Smooth muscle cell (in vitro differentiated cells): ENCODE measurements around the gene CXCL12. TPM values are rescaled to one million over a fixed set of nuclear protein-coding genes. Genes with fewer than 3 reads are reported as not detected.

ENCODE experiments used
- DNase-seq: peaks from one replicate; lab custom pipeline; 2025; ENCODE audit not compliant: unreplicated experiment; lab: John Stamatoyannopoulos, UW
- H2AFZ ChIP-seq: fragments of 200-600 bp; sonication (generic); 2 replicates; pipeline ENCODE4 v1.6.0; 2016; ENCODE audit warnings: antibody characterized with exemption, low read depth, mild to moderate bottlenecking
- H3F3A ChIP-seq: fragments of 200-600 bp; sonication (generic); 2 replicates; pipeline ENCODE4 v1.6.0; 2017; ENCODE audit warnings: antibody characterized with exemption, low read depth
- H3K27ac ChIP-seq: fragments of 200-600 bp; sonication (generic); 2 replicates; pipeline ENCODE4 v1.5.1; 2016; ENCODE audit warnings: low read depth, mild to moderate bottlenecking
- H3K27me3 ChIP-seq: fragments of 200-600 bp; sonication (generic); 2 replicates; pipeline ENCODE4 v1.6.1; 2016; ENCODE audit warnings: low read depth, mild to moderate bottlenecking
- H3K36me3 ChIP-seq: fragments of 200-600 bp; sonication (generic); 2 replicates; pipeline ENCODE4 v1.5.1; 2016; ENCODE audit warnings: low read depth
- H3K4me1 ChIP-seq: fragments of 200-600 bp; sonication (generic); 2 replicates; pipeline ENCODE4 v1.5.1; 2016; ENCODE audit warnings: low read depth
- H3K4me2 ChIP-seq: fragments of 200-600 bp; sonication (generic); 2 replicates; pipeline ENCODE4 v1.6.0; 2016; ENCODE audit warnings: mild to moderate bottlenecking
- H3K4me3 ChIP-seq: fragments of 200-600 bp; sonication (generic); 2 replicates; pipeline ENCODE4 v1.5.1; 2016; ENCODE audit warnings: mild to moderate bottlenecking
- H3K79me2 ChIP-seq: fragments of 200-600 bp; sonication (generic); 2 replicates; pipeline ENCODE4 v1.6.0; 2016; ENCODE audit warnings: low read depth, mild to moderate bottlenecking
- H3K9ac ChIP-seq: fragments of 200-600 bp; sonication (generic); 2 replicates; pipeline ENCODE4 v1.6.0; 2016; ENCODE audit warnings: low read depth
- H3K9me3 ChIP-seq: fragments of 200-600 bp; sonication (generic); replicated peaks from 2 replicates; pipeline ENCODE4 v1.5.1; 2016; ENCODE audit warnings: low read depth
- H4K20me1 ChIP-seq: fragments of 200-600 bp; sonication (generic); 2 replicates; pipeline ENCODE4 v1.6.0; 2016; ENCODE audit warnings: low read depth
- CTCF ChIP-seq: fragments of 200-600 bp; sonication (generic); IDR thresholded peaks from 2 replicates; pipeline ENCODE4 v1.5.1; 2017; ENCODE audit warnings: borderline replicate concordance, mild to moderate bottlenecking, antibody characterized with exemption; ENCODE audit not compliant: insufficient read depth, poor library complexity, severe bottlenecking
- WGBS: methylation state at CpG from one replicate; pipeline ENCODE4 v1.1.7; 2016; ENCODE audit warnings: low lambda C conversion rate; 5-methylcytosine and 5-hydroxymethylcytosine counted together
- polyA plus RNA-seq: library from polyadenylated mRNA; unstranded; fragments of >200 nt; fragmentation: Nextera tagmentation; extraction: Ambion mirVana; gene quantifications from 2 replicates; pipeline ENCODE4 v1.2.1, GENCODE V29; 2016
- total RNA-seq: library from RNA; depleted of rRNA; stranded (reverse); fragments of >200 nt; gene quantifications from 2 replicates; pipeline ENCODE4 v1.2.3, GENCODE V29; 2014

The CXCL12 gene
- total and polyA plus RNA-seq, 2 experiments from 2014 or later = 10.9 to 52.0 TPM

GRCh38 chr10:44327461-44327860 is 57.4 kb downstream of the CXCL12 start:
- no peak for TF ChIP-seq CTCF
- Histone ChIP-seq H3K36me3 (no peaks in the 10 kb centered on the region), H3K27me3 (peaks cover 18% of the 10 kb centered on the region), H3K4me3 (no peak overlapping the region), H3F3A (no peaks in the 10 kb centered on the region), H3K4me2 (no peak overlapping the region), H3K4me1 (no peaks in the 10 kb centered on the region), H2AFZ (no peak overlapping the region), H3K9ac (no peak overlapping the region), H3K79me2 (no peaks in the 10 kb centered on the region), H3K9me3 (no peaks in the 10 kb centered on the region), H4K20me1 (no peaks in the 10 kb centered on the region), H3K27ac (no peak overlapping the region)
- DNase-seq = no peak
- 69% methylated on average over 2 of the region's 2 CpGs for WGBS
